NCI-H446 (cell line): ENCODE results near the gene FGF22.

ENCODE experiments used
- DNase-seq, 2 experiments: peaks; one replicate each; lab custom pipeline; 2025; lab: John Stamatoyannopoulos, UW

FGF22 gene

GRCh38 chr19:680287-681028 lies 40.8 kb downstream of the FGF22 start:
- peak; percentile 95 to 99 for DNase-seq

GRCh38 chr19:681029-682019 lies 41.6 kb downstream of the FGF22 start:
- no peak for DNase-seq

GRCh38 chr19:682678-683320 lies 43.1 kb downstream of the FGF22 start:
- DNase-seq: no peak

- no peak for DNase-seq
Observed at GRCh38 chr19:685454-685931, 45.8 kb downstream of the FGF22 start.

- DNase-seq: no peak
Observed at GRCh38 chr19:686589-687297, 47.1 kb downstream of the FGF22 start.

- no peak for DNase-seq
Observed at GRCh38 chr19:687569-688166, 48.0 kb downstream of the FGF22 start.

- no peak for DNase-seq
Observed at GRCh38 chr19:688214-688613, 48.5 kb downstream of the FGF22 start.

- no peak for DNase-seq
Observed at GRCh38 chr19:688992-689391, 49.3 kb downstream of the FGF22 start.

- no peak for DNase-seq
Observed at GRCh38 chr19:690203-690602, 50.5 kb downstream of the FGF22 start.
